ENCODE measurements around the gene STKLD1. TPM values are rescaled to one million over a fixed set of nuclear protein-coding genes. Genes with fewer than 3 reads are reported as not detected.

The STKLD1 gene
- polyA plus RNA-seq, 2 of the 4 experiments (the other 2 are of a cell fraction), result 1.1 to 1.2 TPM

DNA sequence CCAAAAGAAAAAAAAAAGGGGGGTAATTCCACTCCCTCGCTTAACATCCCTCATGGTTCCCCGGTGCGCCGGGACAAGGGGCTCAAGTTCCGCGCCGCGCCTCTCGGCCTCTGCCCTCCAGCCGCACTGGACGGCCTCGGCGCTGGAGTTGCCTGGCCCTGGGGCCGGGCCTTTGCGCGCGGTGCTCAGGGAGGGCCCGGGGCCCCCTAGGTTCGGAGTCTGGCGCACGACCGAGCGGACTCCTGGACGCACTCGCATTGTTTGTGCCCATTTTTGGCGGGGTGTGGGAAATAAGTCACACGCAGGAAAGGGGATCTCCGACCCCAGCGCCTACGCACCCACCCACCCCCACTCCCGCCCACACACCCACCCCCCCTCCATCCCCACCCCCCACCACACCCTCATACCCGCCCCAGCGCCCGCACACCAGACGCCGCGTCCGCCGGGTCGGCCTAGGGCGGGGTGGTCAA, 28.6 kb upstream of the STKLD1 start:
- Histone ChIP-seq H3K4me1 (peaks cover 19% of the 10 kb centered on the region), H3K4me3 (peak overlapping the region; percentile 100), H3K27ac (peak overlapping the region; percentile 98 to 99), H3K4me2 (peak overlapping the region; percentile 87), H3K9me3 (no peaks in the 10 kb centered on the region)
- WGBS (ENCODE audit: missing lambda C conversion rate), result 2% methylated on average over 25 of the region's 41 CpGs
- TF ChIP-seq RAD21 (conservative IDR thresholded peaks at IDR 0.05 in 1 of 2, IDR thresholded peaks at IDR 0.05 in 1 of 2) (no peak), REST (IDR thresholded peaks at IDR 0.05) (no peak), RFX5 (IDR thresholded peaks at IDR 0.05) (no peak), POLR2AphosphoS2 (conservative IDR thresholded peaks at IDR 0.05; ENCODE audit: low read length) (no peak), ESRRA (IDR thresholded peaks at IDR 0.05; ENCODE audit: borderline replicate concordance, low read length) (no peak), HOXA7 (CRISPR knock-in tag; IDR thresholded peaks at IDR 0.05) (no peak), GATA3 (IDR thresholded peaks at IDR 0.05; ENCODE audit: borderline replicate concordance) (no peak), RCOR1 (IDR thresholded peaks at IDR 0.05; ENCODE audit: low read depth, low read length) (no peak), CBX2 (IDR thresholded peaks at IDR 0.05; ENCODE audit: borderline replicate concordance, low read depth) (no peak), CBX8 (IDR thresholded peaks at IDR 0.05) (no peak)
- TF ChIP-seq, protein P1, sequence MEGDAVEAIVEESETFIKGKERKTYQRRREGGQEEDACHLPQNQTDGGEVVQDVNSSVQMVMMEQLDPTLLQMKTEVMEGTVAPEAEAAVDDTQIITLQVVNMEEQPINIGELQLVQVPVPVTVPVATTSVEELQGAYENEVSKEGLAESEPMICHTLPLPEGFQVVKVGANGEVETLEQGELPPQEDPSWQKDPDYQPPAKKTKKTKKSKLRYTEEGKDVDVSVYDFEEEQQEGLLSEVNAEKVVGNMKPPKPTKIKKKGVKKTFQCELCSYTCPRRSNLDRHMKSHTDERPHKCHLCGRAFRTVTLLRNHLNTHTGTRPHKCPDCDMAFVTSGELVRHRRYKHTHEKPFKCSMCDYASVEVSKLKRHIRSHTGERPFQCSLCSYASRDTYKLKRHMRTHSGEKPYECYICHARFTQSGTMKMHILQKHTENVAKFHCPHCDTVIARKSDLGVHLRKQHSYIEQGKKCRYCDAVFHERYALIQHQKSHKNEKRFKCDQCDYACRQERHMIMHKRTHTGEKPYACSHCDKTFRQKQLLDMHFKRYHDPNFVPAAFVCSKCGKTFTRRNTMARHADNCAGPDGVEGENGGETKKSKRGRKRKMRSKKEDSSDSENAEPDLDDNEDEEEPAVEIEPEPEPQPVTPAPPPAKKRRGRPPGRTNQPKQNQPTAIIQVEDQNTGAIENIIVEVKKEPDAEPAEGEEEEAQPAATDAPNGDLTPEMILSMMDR (IDR thresholded peaks at IDR 0.05), result no peak
- DNase-seq (ENCODE audit: low read depth in 1 of 2, low spot score in 1 of 2) (peak in 1 of 2 experiments; percentile 45), ATAC-seq (peak; percentile 70 to 79), FAIRE-seq (no peak)
- CTCF ChIA-PET, result interaction anchor here (0.9 to 3.4 kb wide), 4 partner anchors 15 to 161 kb away, joined by 3 to 10 read pairs (median 4); no protein-coding TSS in a partner anchor
- POLR2A ChIA-PET, result interaction anchor here (0.5 to 2.6 kb wide), 21 partner anchors 8 to 677 kb away, joined by 3 to 27 read pairs (median 5); partner anchors contain the start of genes CACFD1, SLC2A6, STKLD1 and SURF1

DNA sequence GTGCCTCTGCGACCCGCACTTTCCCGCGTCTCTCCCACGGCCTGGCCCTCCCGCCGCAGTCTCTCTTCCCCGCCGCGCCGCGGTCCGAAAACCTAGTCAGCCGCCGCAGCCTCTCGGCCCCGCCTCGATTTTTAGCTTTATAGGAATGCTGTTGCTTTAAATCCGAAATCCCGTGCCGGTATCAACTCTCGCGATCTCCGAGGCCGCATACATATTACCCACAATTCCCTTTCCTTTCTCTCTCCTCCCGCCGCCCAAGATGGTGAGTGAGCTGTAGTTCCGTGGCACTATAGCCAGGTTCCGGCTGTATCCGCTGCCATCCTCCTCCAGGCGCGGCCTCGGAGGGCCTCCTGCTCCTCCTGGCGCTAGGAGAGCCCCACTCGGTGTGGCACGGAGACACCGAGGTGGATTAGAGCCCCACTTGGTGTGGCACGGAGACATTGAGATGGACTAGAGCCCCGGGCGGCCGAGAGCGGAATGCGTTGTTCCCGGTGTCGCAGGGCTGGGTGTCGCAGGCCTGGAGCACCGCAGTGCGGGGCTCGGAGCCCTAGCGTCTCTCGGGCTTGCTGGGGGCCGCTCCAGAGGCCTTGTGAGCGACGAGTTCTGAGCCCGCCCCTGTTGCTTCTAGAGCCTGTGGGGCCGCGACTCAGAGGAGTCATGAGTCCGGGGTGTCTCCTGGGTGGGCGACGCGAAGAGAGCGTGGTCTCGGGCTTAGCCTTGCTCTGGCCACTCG, 28.0 kb upstream of the STKLD1 start, which contains the start of the genes MED22 and RPL7A:
Gene MED22 (minus strand): TSS at position 147 of the 733 bp plus-strand sequence. CDS start 1,469 bp downstream, outside the sequence.
Gene RPL7A (plus strand): TSS at position 234 of the 733 bp plus-strand sequence. CDS start 26 bp downstream, at position 260.
- Histone ChIP-seq H3K4me1 (peaks cover 19% of the 10 kb centered on the region), H3K4me3 (peak within 1 kb of the TSS; percentile 100), H3K9me3 (no peaks in the 10 kb centered on the region), H3K27ac (peak within 1 kb of the TSS; percentile 98 to 99), H3K4me2 (peak within 1 kb of the TSS; percentile 87)
- DNase-seq (ENCODE audit: low read depth in 1 of 2, low spot score in 1 of 2) (peak; percentile 90 to 96), FAIRE-seq (no peak), ATAC-seq (peak; percentile 74 to 83)
- POLR2A ChIA-PET, result interaction anchor here (0.5 to 2.6 kb wide), 21 partner anchors 9 to 677 kb away, joined by 3 to 27 read pairs (median 5); partner anchors contain the start of genes CACFD1, SLC2A6, STKLD1 and SURF1
- CTCF ChIA-PET, result interaction anchor here (0.9 to 3.4 kb wide), 4 partner anchors 15 to 162 kb away, joined by 3 to 10 read pairs (median 4); no protein-coding TSS in a partner anchor
- under 1% methylated on average over 38 of the region's 64 CpGs for WGBS (ENCODE audit: missing lambda C conversion rate)
- TF ChIP-seq CBX2 (IDR thresholded peaks at IDR 0.05; ENCODE audit: borderline replicate concordance, low read depth), result no peak
- TF ChIP-seq ESRRA (IDR thresholded peaks at IDR 0.05; ENCODE audit: borderline replicate concordance, low read length), result no peak
- no peak for TF ChIP-seq SMC3 (IDR thresholded peaks at IDR 0.05)
- TF ChIP-seq RAD21 (conservative IDR thresholded peaks at IDR 0.05 in 1 of 2, IDR thresholded peaks at IDR 0.05 in 1 of 2), result no peak
- no peak for TF ChIP-seq HDAC2 (IDR thresholded peaks at IDR 0.05)
- TF ChIP-seq SREBF2 (IDR thresholded peaks at IDR 0.05), result no peak
- no peak for TF ChIP-seq ZNF302 (CRISPR knock-in tag; IDR thresholded peaks at IDR 0.05)
- no peak for TF ChIP-seq EP300 (IDR thresholded peaks at IDR 0.05)
- TF ChIP-seq BHLHE40 (IDR thresholded peaks at IDR 0.05; ENCODE audit: low read depth, low read length), result no peak
- TF ChIP-seq, protein P2, sequence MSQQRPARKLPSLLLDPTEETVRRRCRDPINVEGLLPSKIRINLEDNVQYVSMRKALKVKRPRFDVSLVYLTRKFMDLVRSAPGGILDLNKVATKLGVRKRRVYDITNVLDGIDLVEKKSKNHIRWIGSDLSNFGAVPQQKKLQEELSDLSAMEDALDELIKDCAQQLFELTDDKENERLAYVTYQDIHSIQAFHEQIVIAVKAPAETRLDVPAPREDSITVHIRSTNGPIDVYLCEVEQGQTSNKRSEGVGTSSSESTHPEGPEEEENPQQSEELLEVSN (IDR thresholded peaks at IDR 0.05; ENCODE audit: borderline replicate concordance, low read depth), result peak; percentile 35; the same call in 1 of the 2 replicates
- TF ChIP-seq, protein P3, sequence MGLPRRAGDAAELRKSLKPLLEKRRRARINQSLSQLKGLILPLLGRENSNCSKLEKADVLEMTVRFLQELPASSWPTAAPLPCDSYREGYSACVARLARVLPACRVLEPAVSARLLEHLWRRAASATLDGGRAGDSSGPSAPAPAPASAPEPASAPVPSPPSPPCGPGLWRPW (IDR thresholded peaks at IDR 0.05), result no peak
- peak; percentile 29; the same call in 1 of the 2 replicates for TF ChIP-seq MAZ (IDR thresholded peaks at IDR 0.05; ENCODE audit: borderline replicate concordance, low read depth, low read length)
- no peak for TF ChIP-seq RCOR1 (IDR thresholded peaks at IDR 0.05; ENCODE audit: low read depth, low read length)
- TF ChIP-seq MYC (IDR thresholded peaks at IDR 0.05; ENCODE audit: borderline replicate concordance, low read length), result 0 out of 2 replicates have a peak, but pooled peaks have one; percentile 70
- TF ChIP-seq, protein P4, sequence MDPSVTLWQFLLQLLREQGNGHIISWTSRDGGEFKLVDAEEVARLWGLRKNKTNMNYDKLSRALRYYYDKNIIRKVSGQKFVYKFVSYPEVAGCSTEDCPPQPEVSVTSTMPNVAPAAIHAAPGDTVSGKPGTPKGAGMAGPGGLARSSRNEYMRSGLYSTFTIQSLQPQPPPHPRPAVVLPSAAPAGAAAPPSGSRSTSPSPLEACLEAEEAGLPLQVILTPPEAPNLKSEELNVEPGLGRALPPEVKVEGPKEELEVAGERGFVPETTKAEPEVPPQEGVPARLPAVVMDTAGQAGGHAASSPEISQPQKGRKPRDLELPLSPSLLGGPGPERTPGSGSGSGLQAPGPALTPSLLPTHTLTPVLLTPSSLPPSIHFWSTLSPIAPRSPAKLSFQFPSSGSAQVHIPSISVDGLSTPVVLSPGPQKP (IDR thresholded peaks at IDR 0.05; ENCODE audit: low read depth, low read length), result no peak
- TF ChIP-seq HOXB13 (CRISPR knock-in tag; IDR thresholded peaks at IDR 0.05; ENCODE audit: low read depth), result 0 out of 2 replicates have a peak, but pooled peaks have one; percentile 18
- no peak for TF ChIP-seq RARB (CRISPR knock-in tag; IDR thresholded peaks at IDR 0.05)
- no peak for TF ChIP-seq PBX3 (IDR thresholded peaks at IDR 0.05)
- peak; percentile 99 for TF ChIP-seq POLR2A (IDR thresholded peaks at IDR 0.05; ENCODE audit: low read length)

Data from A549 (cell line).